ENCODE measurements around the gene KDM6A.
"Not testable (repeated sequence)": the region's sequence is repeated elsewhere in the genome, so short reads cannot be mapped to it uniquely, and the experiment has no call there.

KDM6A gene

GRCh38 chrX:44931441-44931973 lies 58.5 kb downstream of the KDM6A start:
- no peak for DNase-seq (ENCODE audit: low read depth)
- no peak overlapping the region for H3K4me3 ChIP-seq (ENCODE audit: low read depth, low read length)
- TF ChIP-seq CTCF (conservative IDR thresholded peaks at IDR 0.05; ENCODE audit: low read depth, low read length) = no peak

DNA sequence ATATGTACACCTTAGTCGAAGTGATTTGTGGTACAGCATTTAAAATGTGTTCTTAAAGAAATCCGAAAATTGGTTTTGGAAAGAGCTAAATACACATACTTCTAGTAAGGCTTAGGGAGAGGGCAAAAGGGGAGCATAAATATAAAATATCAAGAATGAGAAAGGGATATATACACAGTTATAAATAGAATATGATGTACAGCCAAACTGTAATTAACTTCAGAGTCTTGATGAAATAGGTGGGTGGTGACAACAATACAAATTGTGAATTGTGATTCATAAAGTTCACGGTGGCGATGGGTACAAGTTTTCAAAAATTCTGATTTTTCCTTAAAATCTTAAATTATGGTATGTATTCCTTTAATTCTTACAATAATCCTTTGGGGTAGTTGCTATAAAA lies 62.2 kb downstream of the KDM6A start:
- no peak for DNase-seq (ENCODE audit: low read depth)
- no peak overlapping the region for H3K4me3 ChIP-seq (ENCODE audit: low read depth, low read length)
- no peak for TF ChIP-seq CTCF (conservative IDR thresholded peaks at IDR 0.05; ENCODE audit: low read depth, low read length)

- no peak for TF ChIP-seq CTCF (conservative IDR thresholded peaks at IDR 0.05; ENCODE audit: low read depth, low read length)
- no peak overlapping the region for H3K4me3 ChIP-seq (ENCODE audit: low read depth, low read length)
- no peak for DNase-seq (ENCODE audit: low read depth)
Measured at GRCh38 chrX:44935640-44936039, 62.7 kb downstream of the KDM6A start.

DNA sequence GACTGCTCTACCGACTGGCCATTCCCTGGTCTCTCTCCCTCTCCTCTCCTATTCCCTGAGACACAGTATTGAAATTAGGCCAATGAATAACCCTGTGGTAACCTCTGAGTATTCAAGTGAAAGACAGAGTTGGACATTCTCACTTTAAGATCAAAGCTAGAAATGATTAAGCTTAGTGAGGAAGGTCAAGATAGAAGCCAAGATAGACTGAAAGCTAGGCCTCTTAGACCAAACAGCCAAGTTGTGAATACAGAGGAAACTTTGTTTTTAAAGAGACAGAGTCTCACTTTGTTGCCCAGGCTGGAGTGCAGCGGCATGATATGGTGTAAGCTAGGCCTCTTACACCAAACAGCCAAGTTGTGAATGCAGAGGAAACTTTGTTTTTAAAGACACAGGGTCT lies 64.6 kb downstream of the KDM6A start:
- no peak for TF ChIP-seq CTCF (conservative IDR thresholded peaks at IDR 0.05; ENCODE audit: low read depth, low read length)
- H3K4me3 ChIP-seq (ENCODE audit: low read depth, low read length) = no peak overlapping the region
- DNase-seq (ENCODE audit: low read depth) = no peak

DNA sequence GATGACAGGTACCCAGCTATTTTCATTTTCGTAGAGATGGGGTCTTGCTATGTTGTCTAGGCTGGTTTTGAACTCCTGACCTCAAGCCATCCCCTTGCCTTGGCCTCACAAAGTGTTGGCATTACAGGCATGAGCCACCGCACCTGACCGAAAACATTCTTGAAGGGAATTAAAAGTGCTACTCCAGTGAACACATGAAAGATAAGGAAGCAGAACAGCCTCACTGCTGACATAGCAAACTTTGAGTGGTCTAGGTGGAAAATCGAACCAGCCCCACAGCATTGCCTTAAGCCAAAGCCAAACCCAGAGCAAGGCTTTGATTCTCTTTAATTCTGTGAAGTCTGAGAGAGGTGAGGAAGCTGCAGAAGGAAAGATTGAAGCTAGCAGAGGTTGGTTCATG lies 65.1 kb downstream of the KDM6A start:
- no peak for DNase-seq (ENCODE audit: low read depth)
- no peak for TF ChIP-seq CTCF (conservative IDR thresholded peaks at IDR 0.05; ENCODE audit: low read depth, low read length)
- H3K4me3 ChIP-seq (ENCODE audit: low read depth, low read length) = no peak overlapping the region

DNA sequence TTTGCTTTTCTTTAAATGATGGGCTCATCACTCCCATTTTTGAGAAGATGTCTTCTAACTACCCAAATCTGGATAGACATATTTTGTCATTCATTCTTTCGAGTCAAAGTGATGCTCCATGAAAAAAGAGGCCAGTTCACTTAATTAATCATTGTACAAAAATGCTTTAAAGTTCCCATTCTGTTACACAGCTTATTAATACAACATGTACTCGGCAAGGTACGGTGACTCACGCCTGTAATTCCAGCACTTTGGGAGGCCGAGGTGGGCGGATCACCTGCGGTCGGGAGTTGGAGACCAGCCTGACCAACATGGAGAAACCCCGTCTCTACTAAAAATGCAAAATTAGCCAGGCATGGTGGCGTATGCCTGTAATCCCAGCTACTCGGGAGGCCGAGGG lies 67.6 kb downstream of the KDM6A start:
- not testable (repeated sequence) for H3K4me3 ChIP-seq (ENCODE audit: low read depth, low read length); DNase-seq (ENCODE audit: low read depth)

DNA sequence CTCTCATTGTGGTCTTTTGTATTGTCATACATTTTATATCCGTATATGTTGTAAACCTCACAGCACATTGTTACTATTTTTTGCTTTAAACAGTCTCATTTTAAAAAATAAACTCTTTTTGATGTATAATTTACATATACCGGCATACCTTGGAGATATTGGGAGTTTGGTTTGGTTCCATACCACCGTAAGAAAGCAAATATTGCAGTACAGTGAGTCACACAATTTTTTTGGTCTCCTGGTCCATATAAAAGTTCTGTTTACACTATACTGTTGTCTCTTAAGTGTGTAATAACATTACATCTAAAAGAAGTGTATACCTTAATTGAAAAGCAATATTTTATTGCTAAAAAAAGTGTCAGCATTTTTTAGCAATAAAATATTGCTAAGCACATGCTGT lies 70.0 kb downstream of the KDM6A start:
- no peak for TF ChIP-seq CTCF (conservative IDR thresholded peaks at IDR 0.05; ENCODE audit: low read depth, low read length)
- no peak overlapping the region for H3K4me3 ChIP-seq (ENCODE audit: low read depth, low read length)
- DNase-seq (ENCODE audit: low read depth) = no peak

DNA sequence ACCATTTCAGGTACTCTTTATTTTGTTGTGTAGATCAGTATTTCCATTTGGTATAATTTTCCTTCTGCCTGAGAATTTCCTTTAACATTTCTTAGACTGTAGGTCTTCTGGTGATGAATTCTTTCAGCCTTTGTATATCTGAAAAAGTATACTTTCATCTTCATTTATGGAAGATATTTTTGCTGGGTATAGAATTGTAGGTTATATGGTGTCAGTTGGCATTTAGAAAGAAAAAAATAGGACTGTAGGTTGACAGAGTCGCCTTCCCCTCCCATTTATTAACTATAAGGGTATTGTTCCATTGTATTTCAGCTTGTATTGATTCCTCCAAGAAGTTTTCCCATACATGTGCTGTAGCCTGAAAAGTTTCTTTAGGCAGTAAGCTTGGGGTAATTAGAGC lies 71.9 kb downstream of the KDM6A start:
- no peak for TF ChIP-seq CTCF (conservative IDR thresholded peaks at IDR 0.05; ENCODE audit: low read depth, low read length)
- H3K4me3 ChIP-seq (ENCODE audit: low read depth, low read length) = no peak overlapping the region
- DNase-seq (ENCODE audit: low read depth) = no peak

Measured in choroid plexus epithelial cell (primary cell).